ENCODE measurements around the gene KSR1. TPM values are rescaled to one million over a fixed set of nuclear protein-coding genes. Genes with fewer than 3 reads are reported as not detected.
"Not testable (repeated sequence)": the region's sequence is repeated elsewhere in the genome, so short reads cannot be mapped to it uniquely, and the experiment has no call there.

KSR1 gene
- polyA plus RNA-seq, 1 donor from 2014 or later: 9.2 TPM

- Histone ChIP-seq H3K27me3 (ENCODE audit: insufficient read depth, low read depth, low read length) (no peaks in the 10 kb centered on the region), H3K27ac (ENCODE audit: low read length) (no peak overlapping the region), H4K20me1 (ENCODE audit: insufficient read depth) (no peaks in the 10 kb centered on the region), H3K4me3 (ENCODE audit: low read length) (no peak overlapping the region), H3K9ac (ENCODE audit: low read length) (no peak overlapping the region), H3F3A (ENCODE audit: insufficient read depth, low read length, poor library complexity, severe bottlenecking) (no peaks in the 10 kb centered on the region), H2AFZ (ENCODE audit: low read depth, low read length) (no peak overlapping the region), H3K79me2 (replicated peaks; ENCODE audit: insufficient read depth, low read length) (no peaks in the 10 kb centered on the region), H3K9me3 (ENCODE audit: low read length) (no peaks in the 10 kb centered on the region), H3K9me2 (ENCODE audit: insufficient read depth, low read length) (no peaks in the 10 kb centered on the region), H3K4me2 (ENCODE audit: low read length) (no peak overlapping the region), H3K36me3 (ENCODE audit: insufficient read depth, low read length) (no peaks in the 10 kb centered on the region)
- TF ChIP-seq POLR2AphosphoS5 (IDR thresholded peaks at IDR 0.05) (no peak), EZH2 (IDR thresholded peaks at IDR 0.05; ENCODE audit: borderline replicate concordance, insufficient read depth, low read length, poor library complexity, severe bottlenecking) (no peak), TAF1 (IDR thresholded peaks at IDR 0.05; ENCODE audit: low read depth) (no peak), MXI1 (conservative IDR thresholded peaks at IDR 0.05; ENCODE audit: poor library complexity, severe bottlenecking) (no peak), REST (IDR thresholded peaks at IDR 0.05; ENCODE audit: borderline replicate concordance) (no peak), CTCF (IDR thresholded peaks at IDR 0.05; ENCODE audit: poor library complexity, severe bottlenecking) (no peak), EP300 (conservative IDR thresholded peaks at IDR 0.05; ENCODE audit: poor library complexity, severe bottlenecking) (no peak), SMC3 (conservative IDR thresholded peaks at IDR 0.05; ENCODE audit: poor library complexity) (no peak)
Observed at GRCh38 chr17:27433521-27433920, 22.7 kb upstream of the KSR1 start.

GRCh38 chr17:27435431-27436070, 20.7 kb upstream of the KSR1 start:
- H3K27me3 ChIP-seq (ENCODE audit: insufficient read depth, low read depth, low read length); H3K36me3 ChIP-seq (ENCODE audit: insufficient read depth, low read length); H3K79me2 ChIP-seq (replicated peaks; ENCODE audit: insufficient read depth, low read length); H4K20me1 ChIP-seq (ENCODE audit: insufficient read depth); H3K9me2 ChIP-seq (ENCODE audit: insufficient read depth, low read length); H3F3A ChIP-seq (ENCODE audit: insufficient read depth, low read length, poor library complexity, severe bottlenecking); H3K9ac ChIP-seq (ENCODE audit: low read length); H2AFZ ChIP-seq (ENCODE audit: low read depth, low read length); H3K27ac ChIP-seq (ENCODE audit: low read length); H3K4me3 ChIP-seq (ENCODE audit: low read length); H3K9me3 ChIP-seq (ENCODE audit: low read length); H3K4me2 ChIP-seq (ENCODE audit: low read length): not testable (repeated sequence)
